Stimulated activated CD8-positive, alpha-beta memory T cell treated with anti-CD3 and anti-CD28 coated beads, Interleukin-7, amount 100 ng/mL, for 48 hours (primary cell): ENCODE measurements around the gene CCDC117.
"Not testable (repeated sequence)": the region's sequence is repeated elsewhere in the genome, so short reads cannot be mapped to it uniquely, and the experiment has no call there.

Experiments used
- DNase-seq, 2 donors: peaks; one replicate each; pipeline ENCODE4 v3.0.0-alpha.2; 2020; ENCODE audit warnings: low read depth in 1 of 2; ENCODE audit errors: extremely low read depth in 1 of 2

CCDC117 gene, protein sequence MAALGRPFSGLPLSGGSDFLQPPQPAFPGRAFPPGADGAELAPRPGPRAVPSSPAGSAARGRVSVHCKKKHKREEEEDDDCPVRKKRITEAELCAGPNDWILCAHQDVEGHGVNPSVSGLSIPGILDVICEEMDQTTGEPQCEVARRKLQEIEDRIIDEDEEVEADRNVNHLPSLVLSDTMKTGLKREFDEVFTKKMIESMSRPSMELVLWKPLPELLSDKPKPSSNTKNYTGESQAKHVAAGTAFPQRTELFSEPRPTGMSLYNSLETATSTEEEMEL

GRCh38 chr22:28772633-28773460 is at the start of gene CCDC117:
Gene CCDC117 (plus strand): TSS chr22:28772695. CDS start chr22:28772850, 155 bp downstream.
- peak; percentile 78 to 93 for DNase-seq

- DNase-seq = no peak
Measured at GRCh38 chr22:28728002-28728401, 44.5 kb upstream of the CCDC117 start.

- no peak for DNase-seq
Measured at GRCh38 chr22:28728621-28729313, 43.7 kb upstream of the CCDC117 start.

- DNase-seq = no peak
Measured at GRCh38 chr22:28730179-28730578, 42.3 kb upstream of the CCDC117 start.

DNA sequence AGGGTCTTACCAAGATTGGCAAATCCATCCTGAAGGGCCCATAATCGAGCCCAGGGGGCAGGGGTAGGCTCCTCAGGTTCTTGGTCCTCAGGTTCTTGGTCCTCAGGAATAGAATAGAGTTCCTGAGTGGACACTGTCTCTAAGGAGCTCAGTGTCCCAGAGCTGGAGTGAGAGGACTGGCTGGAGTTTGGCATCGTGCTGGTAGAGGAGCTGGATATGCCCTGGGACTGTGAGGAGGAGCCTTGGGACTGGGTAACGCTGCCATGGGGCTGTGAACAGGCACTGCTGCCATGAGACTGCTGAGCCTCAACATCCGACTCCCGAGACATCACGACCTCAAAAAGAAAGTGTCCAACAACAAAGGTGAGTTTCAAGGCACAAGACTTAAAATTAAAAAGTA is 38.1 kb upstream of the CCDC117 start:
- DNase-seq = no peak

DNA sequence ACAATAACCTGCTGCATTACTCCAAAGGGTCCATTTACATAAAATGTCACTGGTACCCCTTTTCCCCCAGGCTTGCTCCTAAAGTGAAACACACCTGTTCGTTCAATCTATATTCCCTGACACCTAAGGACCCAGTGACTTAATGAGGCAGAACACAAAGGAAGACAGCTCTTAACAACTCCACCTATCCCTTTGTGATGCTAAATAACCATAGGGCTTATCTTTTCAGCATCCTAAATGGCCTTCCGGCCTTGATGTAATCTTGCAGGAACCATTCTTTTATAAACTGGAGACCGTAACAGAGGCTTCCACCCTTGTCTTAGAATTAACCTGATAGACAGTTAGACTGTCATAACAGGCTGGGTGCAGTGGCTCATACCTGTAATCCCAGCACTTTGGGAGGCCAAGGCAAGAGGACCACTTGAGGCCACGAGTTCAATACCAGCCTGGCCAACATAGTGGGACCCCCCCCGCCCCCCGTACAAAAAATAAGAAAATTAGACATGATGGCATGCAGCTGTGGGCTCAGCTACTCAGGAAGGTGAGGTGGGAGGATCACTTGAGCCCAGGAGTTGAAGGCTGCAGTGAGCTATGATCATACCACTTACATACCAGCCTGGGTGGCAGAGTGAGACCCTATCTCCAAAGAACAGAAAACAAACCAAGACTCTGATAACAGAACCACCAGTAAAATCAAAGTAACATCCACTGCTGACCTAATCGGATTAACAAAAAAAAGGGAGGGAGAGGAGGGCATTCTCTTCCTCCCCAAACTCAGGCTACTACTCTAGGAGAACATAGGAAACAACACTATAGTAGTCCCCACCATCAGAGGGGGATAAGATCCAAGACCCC is 36.0 kb upstream of the CCDC117 start:
- DNase-seq = no peak

DNA sequence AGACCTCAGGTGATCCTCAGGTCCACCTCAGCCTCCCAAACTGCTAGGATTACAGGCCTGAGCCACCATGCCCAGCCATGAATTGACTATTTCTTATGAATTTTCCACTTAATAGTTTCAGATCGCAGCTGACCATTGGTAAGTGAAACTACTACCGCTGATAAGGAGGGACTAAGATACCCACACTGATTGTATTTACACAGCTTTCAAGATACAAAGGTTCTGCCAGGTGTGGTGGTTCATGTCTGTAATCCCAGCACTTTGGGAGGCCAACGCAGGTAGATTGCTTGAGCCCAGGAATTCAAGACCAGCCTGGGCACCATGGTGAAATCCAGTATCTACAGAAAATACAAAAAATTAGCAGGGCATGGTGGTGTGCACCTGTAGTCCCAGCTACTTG is 34.8 kb upstream of the CCDC117 start:
- DNase-seq = no peak

DNA sequence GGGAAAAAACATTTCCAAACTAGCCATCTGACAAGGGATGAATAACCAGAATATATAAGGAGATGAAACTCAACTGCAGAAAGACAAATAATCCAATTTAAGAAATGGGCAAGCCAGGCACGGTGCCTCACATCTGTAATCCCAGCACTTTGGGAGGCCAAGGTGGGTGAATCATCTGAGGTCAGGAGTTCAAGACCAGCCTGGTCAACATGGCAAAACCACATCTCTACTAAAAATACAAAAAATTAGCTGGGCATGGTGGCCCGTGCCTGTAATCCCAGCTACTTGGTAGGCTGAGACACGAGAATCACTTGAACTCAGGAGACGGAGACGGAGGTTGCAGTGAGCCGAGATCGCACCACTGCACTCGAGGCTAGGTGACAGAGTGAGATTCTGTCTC is 33.6 kb upstream of the CCDC117 start:
- DNase-seq = not testable (repeated sequence)

DNA sequence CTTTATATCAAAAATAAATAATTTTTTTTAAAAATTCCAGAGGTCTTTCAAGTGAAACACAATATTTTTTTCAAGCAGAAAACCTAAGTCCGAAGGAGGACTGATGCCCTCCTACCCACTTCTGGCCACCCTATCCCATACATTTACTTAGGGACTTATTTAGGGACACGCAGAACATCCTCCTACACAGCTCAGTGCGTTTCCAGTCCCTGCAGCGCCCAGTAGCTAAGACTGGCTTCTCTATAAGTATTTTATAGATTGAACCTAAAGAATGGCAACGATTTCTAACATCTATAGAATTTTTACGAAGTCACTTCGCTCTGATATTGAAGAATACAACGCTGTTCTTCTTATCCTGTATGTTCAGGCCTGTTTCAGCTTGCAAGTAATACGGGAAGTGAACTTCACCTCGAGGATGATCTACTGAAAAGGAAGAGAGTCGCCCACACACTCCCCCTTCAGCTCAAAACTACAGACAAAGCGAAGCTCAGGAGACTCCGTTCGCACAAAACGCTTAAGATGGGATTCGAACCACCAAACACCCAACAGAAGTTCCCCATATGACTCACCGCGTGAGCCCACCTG is 31.2 kb upstream of the CCDC117 start:
- DNase-seq = no peak

- peak; percentile 94 to 99 for DNase-seq
Measured at GRCh38 chr22:28741785-28742561, 30.5 kb upstream of the CCDC117 start, which contains the start of the genes CHEK2 and HSCB. Gene CHEK2 (minus strand): TSS chr22:28741820. CDS start chr22:28734721, 7,099 bp downstream. Gene HSCB (plus strand): TSS chr22:28742039. CDS start chr22:28742096, 57 bp downstream.

- DNase-seq = no peak
Measured at GRCh38 chr22:28742562-28742962, 29.9 kb upstream of the CCDC117 start.

DNA sequence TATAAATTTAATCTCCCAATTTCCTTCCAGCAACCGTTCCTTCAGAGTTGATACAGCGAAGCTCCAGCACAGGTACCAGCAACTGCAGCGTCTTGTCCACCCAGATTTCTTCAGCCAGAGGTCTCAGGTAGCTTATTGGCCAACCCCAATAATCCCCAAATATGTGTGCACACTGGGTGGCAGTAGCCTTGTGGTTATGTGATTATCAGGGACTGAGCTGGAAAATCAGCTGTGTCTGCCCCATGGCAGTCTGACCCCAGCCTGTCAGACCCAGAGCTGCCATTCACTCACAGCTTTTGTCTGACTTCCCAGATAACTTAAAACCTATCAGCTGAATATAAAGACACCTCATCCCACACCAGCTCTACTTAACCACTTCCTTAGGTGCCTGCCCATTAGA is 28.6 kb upstream of the CCDC117 start:
- DNase-seq = no peak

DNA sequence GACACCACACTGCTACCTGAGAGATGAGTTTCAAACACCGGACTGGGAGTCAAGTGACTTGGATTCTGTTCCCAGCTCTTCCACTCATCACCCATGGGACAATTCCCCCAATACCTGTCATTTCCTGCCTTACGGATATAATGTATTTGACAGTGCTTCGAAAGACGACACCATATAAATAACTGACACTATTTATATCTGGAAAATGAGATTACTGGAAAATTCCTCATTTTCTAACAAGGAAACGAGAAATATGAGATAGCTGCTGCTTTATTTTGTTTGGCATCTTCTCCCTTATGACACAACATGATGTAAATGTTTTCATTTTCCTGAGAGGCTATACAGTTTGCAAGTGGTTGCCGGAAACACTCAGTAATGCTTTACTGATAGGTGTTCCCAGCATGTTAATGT is 22.0 kb upstream of the CCDC117 start:
- DNase-seq = no peak

DNA sequence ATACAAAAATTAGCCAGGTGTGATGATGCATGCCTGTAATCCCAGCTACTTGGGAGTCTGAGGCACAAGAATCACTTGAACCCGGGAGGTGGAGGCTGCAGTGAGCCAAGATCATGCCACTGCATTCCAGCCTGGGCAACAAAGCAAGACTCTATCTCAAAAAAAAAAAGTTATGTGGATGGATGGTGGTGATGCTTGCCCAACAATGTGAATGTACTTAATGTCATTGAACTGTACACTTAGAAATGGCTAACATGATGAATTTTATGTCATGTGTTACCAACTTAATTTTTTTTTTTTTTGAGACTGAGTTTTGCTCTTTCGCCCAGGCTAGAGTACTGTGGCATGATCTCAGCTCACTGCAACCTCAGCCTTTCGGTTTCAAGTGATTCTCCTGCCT is 18.0 kb upstream of the CCDC117 start:
- not testable (repeated sequence) for DNase-seq

DNA sequence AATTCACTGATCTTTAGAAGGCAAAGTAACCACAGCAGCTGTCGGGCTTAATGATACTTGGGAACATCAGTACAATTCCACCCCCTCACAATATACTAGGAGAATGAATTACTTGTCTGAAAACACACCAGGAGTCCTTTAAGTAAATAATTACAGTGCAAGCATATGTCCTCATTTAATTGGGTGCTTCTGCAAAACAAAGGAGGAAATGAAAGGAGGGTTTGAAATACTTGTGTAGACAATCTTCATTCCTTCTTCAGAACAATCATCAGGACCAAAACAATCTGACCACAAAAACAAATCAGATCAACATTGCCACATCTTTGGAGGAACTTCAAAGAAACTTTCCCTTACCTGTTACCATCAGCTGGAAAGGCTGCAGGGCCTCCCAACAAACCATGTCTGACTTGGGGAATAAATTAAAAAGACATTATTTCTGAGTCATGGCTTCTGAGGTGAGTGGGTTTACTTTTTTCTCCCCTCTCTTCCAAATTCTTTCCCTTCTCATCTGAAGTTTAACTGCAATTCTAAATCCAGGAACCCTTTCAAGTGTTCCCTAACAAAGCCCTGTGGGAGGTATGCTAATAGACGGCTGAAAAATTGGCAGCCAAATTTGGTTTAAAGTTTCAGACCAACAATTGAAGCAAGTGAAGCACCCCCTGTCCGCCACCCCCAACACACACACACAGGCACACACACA is 12.5 kb upstream of the CCDC117 start:
- DNase-seq = no peak

GRCh38 chr22:28761449-28761755 is 11.1 kb upstream of the CCDC117 start:
- DNase-seq = no peak

DNA sequence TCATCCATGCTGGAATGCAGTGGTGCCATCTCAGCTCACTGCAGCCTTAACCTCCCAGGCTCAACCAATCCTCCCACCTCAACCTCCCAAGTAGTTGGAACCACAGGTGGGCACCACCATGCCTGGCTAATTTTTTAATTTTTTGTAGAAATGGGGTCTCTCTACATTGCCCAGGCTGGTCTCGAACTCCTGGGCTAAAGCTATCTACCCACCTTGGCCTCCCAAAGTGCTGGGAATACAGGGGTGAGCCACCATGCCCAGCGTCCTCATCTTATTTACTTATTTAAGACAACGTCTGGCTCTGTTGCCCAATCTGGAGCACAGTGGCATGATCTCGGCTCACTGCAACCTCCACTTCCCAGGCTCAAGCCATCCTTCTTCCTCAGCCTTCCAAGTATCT is 10.5 kb upstream of the CCDC117 start:
- not testable (repeated sequence) for DNase-seq

GRCh38 chr22:28766628-28767027 is 5.9 kb upstream of the CCDC117 start:
- no peak for DNase-seq
